Kidney glomerular epithelial cell (primary cell): ENCODE results near the gene MEIOSIN.
A peak's percentile ranks its signal among the peaks of the same experiment; 100 is the strongest.

Source experiments
- DNase-seq: peaks from one replicate; lab custom pipeline; 2025; lab: John Stamatoyannopoulos, UW

The MEIOSIN gene

DNA sequence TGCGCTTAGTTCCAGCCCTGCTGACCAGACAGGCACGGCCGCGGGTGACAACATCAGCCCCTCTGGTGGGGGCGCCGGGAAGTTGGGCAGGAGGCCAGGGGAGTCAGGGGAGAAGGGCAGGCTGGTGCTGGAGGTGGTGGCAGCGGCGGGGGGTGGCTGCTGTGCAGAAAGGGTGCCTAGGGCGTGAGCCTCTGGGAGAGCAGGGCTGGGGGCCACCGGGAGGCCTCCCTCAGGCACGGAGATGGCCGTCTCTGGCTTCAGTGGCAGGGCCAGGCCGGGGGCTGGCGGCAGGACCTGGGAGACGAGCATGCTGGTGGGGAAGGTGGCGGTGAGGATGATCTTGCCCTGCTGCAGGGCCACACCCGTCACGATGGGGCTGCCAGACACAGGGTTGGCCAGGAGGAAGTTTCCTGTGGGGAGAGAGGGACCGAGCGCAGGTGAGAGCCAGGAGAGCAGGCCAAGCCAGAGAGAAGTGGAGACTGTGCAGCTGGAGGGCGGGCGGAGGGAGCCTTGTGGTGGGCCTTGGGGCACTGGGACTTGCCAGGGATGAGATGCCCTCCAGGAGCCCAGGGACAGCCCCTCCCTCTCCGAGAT, 32.6 kb downstream of the MEIOSIN start:
- DNase-seq, result no peak

DNA sequence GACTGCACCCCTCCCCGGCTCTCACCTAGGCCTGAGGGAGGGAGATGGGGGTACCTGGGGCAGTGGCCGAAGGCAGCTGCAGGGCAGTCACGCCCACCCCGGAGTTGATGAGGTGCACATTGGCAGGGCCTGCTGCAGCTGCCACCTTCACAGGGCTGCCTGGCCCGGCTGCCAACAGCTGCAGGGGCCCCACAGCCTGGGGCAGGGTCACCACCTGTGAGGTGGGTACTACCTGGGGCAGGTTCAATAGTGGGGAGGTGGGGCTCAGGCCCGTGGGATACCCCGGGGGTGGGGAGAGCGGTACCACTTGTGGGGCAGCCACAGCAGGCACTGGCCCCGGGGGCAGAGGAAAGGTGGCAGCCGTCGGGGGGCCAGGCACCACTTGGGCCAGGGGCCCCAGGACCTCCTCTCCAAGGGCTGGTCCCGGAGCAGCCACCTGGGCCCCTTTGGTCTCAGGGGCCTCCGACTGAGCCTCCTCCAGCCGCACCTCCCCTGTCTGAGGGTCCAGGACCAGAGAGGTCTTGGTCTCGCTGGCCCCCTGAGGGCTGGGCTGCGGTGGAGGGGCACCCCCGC, 33.1 kb downstream of the MEIOSIN start:
- DNase-seq, result no peak

DNA sequence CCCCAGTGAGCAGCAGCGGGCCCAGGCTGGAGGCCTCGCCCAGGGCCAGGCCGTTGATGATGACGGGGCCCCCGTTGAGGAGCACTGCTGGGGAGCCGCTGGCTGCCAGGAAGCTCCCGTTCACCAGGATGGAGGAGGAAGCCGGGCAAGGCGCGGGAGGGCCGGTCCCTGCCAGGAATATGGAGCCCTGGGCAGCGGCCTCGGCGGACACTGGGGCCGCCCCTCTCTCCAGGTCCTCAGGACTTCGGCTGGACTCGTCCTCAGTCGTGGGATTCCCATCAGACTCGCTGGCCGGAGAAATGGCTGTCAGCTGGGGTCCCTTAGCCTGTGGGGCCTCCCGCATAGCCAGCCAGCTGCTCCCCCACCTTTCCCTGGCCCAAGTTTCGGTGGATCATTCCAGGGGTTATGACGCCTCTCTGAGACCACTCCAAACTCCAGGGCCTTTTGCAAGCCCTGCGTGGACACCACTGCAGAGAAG, 33.7 kb downstream of the MEIOSIN start:
- no peak for DNase-seq

DNA sequence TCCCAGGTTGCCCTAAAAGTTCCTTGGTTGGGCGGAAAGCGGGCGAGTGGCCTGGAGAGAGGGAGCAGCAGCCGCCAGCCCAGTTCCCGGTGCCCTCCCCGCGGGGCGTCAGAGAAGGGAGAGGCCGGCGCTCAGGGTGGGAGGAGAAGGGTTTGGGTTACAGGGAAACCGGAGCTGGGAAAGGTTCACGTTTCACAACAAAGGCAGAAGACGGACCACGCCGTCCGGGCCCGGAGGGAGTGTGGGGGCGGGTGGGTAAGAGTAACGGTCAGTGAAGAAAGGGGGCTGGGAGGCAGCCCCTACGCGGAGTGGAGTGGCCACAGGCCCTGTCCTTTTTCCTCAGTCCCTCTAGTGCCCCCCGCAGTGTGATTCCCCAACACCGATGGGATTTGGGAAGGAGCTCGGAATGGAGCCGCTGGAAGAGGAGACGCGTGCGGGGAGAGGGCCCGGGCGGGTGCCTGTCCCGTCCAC, 34.2 kb downstream of the MEIOSIN start:
- DNase-seq, result peak; percentile 30

DNA sequence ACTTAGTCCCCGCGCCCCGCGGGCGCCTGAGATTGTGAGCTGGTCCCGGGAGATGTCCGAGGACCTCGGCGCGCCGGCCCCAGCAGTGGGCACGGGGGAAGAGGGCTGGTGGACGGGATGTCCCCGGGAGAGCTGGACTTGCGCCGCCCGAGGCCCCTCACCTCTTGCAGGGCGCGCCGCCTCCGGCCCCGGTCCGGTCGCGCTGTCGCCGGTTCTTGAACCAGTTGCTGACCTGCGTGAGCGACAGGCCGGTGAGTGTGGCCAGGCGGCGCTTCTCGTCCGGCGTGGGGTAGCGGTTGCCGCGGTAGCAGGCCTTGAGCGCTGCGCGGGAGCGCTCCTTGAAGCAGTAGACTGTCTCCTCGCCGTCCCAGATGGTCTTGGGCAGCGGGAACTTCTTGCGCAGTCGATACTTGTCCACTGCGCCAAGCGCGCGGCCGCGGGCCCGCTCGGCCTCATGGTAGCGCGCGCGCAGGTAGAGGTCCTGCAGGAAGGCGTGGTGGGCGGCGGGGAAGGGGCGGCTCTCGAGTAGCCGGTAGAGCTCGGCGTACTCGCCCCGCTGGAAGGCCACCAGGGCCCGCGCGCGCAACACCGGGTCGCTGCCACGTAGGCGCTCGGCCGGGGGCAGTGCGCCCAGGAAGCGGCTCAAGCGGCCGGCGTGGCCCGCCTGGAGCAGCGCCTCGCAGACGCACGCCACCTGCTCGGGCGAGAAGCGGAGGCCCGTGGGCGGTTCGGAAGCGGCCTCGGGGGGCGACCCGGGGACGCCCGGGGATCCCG, 34.8 kb downstream of the MEIOSIN start:
- DNase-seq, result peak; percentile 11

DNA sequence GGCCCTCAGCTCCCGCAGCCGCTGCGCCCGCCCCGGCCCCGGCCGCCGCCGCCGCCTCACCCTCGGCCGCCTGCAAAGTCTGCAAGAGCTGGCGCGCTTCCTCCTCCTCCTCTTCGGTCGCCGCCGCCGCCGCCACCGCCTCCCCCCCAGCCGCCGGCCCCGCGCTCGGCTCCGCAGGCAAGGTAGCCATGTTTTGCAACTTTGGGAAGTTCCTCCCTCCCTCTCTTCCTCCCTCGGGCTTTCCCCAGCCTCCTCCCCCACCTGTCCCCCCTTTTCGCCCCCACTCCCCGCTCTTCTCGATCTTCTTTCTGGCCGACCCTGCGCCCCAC, 35.4 kb downstream of the MEIOSIN start:
- DNase-seq, result no peak

DNA sequence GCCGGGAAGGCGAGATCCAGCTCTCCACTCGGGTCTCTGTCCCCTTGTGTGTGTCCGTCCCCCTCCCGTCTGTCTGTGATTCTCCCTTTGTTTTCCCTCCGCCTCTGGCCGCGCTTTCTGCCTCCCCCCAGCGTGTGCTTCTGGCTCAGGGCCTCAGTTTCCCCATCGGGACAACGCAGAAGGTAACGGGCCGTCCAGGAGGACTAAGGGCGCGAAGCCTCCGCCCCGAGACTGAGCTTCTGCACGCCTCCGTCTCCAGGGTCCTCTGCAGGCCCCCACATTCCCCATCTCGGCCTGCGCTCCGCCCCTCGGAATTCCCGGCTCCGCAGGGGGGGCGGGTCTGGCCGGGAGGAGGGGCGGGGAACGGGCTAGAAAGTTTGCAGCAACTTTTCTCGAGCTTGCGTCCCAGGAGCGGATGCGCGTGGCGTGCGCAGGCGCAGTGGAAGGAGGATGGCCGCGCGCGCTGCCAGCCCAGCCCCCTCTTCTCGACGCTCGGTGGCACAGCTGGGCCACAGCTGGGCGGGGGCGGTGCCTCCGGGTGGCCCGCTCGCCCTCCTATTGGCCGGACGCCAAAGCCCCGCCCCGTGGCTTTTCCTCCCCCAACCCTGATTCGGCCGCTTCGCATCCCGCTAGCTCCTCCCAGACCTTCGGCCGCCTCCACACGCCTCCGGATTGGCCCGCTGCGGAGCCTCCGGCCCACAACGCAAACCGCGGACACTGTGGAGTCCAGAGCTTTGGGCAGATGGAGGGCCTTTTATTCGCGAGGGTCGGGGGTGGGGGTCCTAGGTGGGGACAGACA, 35.9 kb downstream of the MEIOSIN start, which contains the start of gene SIX5:
Gene SIX5 (minus strand): TSS at position 269 of the 799 bp plus-strand sequence. CDS start 408 bp downstream, outside the sequence.
- DNase-seq, result peak; percentile 89

DNA sequence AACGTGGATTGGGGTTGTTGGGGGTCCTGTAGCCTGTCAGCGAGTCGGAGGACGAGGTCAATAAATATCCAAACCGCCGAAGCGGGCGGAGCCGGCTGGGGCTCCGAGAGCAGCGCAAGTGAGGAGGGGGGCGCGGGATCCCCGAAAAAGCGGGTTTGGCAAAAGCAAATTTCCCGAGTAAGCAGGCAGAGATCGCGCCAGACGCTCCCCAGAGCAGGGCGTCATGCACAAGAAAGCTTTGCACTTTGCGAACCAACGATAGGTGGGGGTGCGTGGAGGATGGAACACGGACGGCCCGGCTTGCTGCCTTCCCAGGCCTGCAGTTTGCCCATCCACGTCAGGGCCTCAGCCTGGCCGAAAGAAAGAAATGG, 36.6 kb downstream of the MEIOSIN start:
- no peak for DNase-seq

DNA sequence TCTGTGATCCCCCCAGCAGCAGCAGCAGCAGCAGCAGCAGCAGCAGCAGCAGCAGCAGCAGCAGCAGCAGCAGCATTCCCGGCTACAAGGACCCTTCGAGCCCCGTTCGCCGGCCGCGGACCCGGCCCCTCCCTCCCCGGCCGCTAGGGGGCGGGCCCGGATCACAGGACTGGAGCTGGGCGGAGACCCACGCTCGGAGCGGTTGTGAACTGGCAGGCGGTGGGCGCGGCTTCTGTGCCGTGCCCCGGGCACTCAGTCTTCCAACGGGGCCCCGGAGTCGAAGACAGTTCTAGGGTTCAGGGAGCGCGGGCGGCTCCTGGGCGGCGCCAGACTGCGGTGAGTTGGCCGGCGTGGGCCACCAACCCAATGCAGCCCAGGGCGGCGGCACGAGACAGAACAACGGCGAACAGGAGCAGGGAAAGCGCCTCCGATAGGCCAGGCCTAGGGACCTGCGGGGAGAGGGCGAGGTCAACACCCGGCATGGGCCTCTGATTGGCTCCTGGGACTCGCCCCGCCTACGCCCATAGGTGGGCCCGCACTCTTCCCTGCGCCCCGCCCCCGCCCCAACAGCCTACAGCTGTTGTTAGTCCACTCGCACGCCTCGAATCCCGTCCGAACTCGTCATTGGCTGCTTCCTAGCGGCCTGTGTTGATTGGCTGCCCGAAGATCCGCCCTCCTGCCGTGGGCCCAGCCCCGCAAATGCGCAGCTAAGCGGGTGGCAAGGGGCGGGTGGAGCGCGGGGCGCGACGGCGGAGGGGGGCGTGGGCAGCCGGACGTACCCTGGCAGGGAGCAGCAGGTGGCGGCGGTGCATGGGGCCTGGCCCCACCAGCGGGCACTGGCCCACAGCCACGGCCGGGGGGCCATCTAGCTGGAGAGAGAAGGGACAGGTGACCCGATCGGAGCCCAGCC, 37.2 kb downstream of the MEIOSIN start:
- peak; percentile 93 for DNase-seq

DNA sequence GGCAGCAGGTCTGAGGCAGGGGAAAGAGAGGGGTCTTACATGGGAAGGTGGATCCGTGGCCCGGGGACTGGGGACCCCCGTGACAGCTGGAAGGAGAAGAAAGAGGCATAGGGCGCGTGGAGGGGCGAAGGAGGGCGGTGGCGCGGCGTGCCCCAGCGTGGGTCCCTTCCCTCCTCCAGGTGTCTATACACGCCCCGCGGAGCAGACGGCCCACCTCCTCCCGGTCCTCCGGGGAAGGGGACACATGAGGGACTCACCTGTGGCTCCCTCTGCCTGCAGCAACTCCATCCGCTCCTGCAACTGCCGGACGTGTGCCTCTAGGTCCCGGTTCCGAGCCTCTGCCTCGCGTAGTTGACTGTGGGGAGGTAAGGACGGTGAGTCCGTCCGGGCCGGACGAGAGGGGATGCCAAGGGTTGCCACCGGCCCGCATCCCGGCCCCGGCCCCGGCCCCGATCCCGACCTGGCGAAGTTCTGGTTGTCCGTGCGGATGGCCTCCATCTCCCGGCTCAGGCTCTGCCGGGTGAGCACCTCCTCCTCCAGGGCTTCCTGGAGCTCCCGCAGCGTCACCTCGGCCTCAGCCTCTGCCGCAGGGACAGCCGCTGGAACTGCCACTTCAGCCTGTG, 38.2 kb downstream of the MEIOSIN start:
- DNase-seq, result no peak

DNA sequence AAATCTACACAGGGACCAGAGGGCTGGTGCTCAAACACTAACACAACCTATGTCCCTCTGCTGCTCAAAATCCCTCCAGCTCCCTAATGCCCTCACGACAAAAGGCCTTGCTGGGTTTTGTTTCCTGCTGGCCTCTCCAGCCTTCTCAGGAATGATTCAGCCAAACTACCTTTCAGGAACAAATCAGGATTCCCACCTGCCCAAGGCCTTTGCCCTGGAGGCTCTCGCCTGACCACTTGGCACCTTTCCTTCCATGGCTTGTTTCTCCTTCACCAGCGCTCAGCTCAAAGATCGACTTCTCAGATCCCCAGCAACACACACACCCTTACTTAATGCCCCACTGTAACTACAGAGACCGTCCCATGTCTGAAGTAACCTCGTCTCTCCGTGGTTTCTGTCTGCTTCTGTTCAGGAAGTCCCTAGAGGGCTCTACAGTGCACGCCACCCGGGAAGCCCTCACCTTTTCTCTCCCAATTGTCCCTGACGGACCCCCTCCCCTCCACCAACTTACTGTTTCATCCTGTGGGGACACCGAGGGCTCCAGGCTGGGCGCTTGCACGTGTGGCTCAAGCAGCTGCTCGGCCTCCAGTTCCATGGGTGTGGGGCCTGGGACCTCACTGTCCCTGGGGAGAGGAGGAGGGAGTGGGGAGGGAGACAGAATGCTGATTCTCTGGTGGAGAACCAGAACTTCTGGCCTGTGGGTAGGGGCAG, 39.0 kb downstream of the MEIOSIN start:
- no peak for DNase-seq

DNA sequence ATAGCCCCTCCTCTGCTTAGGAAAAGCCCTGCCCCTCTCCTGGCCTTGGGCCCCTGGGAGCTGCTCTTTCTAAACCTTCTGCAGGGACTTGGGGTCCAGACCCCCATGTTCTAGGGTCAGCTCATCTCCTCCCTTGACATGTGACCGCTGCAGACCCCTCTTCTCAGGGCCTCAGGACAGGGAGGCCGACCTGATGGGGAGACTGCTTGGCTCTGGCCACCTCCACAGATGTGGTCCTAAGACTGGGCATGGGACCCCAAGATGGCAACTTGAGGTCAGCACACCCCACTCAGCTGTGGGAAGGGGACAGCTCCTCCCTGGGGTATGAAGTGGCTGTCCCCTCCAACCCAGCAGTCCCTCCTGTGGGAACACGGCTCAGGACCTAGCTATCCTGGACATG, 39.7 kb downstream of the MEIOSIN start:
- DNase-seq, result no peak

DNA sequence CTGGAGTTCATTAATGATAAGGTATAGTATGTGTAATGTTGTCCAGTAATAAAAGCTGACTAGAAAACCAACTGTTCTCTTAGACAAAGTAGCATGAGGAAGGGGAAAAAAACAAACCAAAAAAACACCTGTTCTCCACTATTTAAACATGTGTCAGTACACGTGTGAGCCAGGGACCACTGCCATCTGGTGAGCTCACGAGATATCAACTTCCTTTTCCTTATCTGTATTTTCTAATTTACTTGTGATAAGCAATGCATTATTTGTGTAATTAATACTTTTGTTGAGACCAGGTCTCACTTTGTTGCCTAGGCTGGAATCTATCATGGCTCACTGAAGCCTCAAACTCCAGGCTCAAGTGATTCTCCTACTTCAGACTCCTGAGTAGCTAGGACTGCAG, 40.1 kb downstream of the MEIOSIN start:
- no peak for DNase-seq

DNA sequence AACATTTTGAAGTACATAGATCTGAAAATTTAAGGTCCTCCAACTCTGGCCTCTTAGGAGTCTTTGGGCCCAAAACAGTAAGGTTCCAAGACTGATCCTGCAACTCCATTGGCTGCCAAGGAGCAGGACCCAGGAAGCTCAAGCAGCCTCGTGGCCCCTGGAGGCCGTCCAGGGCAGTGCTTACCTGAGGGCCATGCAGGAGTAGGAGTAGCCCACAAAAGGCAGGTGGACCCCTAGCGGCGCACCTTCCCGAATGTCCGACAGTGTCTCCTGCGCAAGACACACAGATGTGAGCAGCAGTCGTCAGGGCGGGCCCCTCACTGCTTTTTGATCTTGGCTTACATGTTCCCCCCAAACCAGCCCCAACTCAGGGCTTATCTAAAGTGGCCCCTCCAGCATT, 41.5 kb downstream of the MEIOSIN start:
- no peak for DNase-seq

DNA sequence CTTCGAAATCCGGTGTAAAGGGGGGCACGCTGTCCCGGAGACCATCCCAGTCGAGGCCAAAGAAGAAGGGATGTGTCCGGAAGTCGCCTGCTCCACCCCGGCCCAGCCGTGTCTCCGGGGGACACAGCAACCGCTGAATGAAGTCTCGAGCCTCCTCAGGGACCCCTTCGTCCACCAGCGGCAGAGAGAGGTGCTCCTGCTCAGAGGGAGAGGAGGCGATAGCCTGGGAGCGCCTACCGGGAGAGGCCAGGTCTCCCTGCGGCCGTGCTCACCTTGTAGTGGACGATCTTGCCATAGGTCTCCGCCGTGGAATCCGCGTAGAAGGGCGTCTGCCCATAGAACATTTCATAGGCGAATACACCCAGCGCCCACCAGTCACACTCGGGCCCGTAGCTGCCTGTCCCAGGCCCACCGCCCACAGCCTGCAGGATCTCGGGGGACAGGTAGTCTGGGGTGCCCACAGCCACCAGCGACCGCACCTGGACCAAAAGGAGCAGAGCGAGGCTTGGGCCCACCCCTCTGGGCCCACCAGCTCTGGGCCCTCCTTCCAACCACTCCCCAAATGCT, 44.2 kb downstream of the MEIOSIN start:
- DNase-seq, result no peak

DNA sequence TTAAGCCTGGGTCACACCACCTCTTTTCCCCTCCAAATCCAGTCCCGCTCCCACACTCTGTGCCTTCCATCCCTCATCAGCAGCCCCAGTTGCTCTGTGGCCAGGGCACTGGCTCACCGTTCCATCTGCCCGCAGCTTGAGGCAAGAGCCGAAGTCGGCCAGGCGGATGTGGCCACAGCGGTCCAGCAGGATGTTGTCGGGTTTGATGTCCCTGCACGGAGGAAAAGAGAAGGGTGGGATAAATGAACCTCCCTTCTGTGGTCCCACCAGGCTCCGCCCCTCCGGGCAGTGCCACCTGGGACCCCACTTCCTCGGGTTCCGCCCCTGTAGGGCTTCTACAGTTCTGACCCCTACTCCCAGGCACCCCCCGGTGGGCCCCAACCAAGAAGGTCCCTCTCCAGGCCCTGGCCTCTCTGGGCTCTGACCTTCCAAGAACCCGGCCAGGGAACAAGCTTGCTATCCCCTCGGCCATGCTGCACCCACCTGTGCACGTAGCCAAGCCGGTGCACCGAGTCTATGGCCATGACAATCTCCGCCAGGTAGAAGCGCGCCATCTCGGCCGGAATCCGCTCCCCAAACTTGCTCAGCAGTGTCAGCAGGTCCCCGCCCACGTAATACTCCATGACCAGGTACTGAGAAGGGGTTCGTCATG, 44.9 kb downstream of the MEIOSIN start:
- no peak for DNase-seq

DNA sequence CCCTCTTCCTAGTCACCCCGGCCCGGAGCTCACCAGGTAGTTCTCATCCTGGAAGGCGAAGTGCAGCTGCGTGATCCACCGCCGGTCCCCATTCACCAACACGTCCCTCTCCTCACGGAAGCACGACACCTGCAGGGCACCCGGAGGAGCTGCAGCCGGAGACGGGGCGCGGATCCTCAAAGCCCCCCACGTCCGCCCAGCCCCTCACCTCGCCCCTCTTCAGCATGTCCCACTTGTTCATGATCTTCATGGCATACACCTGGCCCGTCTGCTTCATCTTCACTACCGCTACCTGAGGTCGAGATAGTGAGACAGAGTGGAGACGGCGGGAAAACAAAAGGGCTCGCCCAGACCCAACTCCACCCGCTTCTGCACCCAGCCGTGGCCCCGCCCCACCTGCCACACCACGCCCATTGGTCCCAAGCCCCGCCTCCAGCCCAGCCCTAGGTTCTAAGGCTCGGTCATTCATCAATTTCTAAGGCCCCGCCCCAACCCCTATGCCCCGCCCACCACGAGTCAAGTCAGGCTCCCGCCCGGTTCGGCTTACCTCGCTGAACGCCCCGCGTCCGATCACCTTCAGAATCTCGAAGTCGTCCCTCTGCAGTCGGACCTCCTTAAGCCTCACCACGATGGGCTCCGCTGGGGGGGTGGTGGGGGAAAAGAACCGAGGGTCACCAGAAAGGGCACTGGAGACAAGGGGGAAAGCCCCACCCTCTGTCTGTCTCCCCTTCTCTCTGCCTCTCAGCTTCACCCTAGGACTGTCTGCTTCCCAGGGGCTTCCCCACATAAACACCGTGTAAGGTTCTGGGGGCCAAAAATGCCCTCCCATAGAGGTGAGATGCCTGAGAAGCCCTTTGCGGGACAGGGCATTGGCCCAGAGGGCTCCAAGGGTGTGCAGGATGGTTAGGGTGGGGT, 46.2 kb downstream of the MEIOSIN start:
- DNase-seq, result peak; percentile 29

DNA sequence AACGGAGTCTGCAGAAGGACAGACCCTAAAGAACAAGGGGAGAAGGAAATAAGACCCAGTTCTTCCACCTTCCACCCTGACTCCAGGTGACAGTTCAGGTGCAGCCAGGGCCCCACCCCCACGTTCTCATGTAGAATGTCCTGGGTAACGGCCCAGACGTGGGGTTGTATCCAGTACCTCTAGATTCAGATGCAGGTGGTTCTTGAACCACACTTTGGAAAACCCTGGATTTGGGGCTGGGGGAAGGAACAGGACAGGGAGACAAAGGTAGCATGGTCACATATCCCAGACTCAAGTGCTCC, 46.9 kb downstream of the MEIOSIN start:
- DNase-seq, result no peak
